Transverse colon (tissue), 3 donors: Measurements from ENCODE around the gene PPARGC1A.

ENCODE experiments used
- EP300 ChIP-seq: sonication (generic); formaldehyde crosslinking; IDR thresholded peaks from one replicate; pipeline ENCODE4 v1.6.1; 2017; ENCODE audit warnings: antibody characterized with exemption, low read depth
- POLR2A ChIP-seq: fragments of 450-650 bp; IDR thresholded peaks from one replicate; pipeline ENCODE4 v1.6.1; 2016; ENCODE audit warnings: antibody characterized with exemption, mild to moderate bottlenecking, moderate library complexity
- TF ChIP-seq, protein P1 (sequence below), 5 experiments: fragments of 200-600 bp in 3 of 5; fragments of 450-650 bp in 2 of 5; sonication (generic) in 3 of 5; IDR thresholded peaks; 1 replicate in 2 of 5; 2 replicates in 3 of 5; pipeline ENCODE4 v1.5.1; 2016 to 2017; ENCODE audit warnings: antibody characterized with exemption in 5 of 5, inconsistent platforms in 3 of 5, mild to moderate bottlenecking in 2 of 5, moderate library complexity in 1 of 5

DNA sequence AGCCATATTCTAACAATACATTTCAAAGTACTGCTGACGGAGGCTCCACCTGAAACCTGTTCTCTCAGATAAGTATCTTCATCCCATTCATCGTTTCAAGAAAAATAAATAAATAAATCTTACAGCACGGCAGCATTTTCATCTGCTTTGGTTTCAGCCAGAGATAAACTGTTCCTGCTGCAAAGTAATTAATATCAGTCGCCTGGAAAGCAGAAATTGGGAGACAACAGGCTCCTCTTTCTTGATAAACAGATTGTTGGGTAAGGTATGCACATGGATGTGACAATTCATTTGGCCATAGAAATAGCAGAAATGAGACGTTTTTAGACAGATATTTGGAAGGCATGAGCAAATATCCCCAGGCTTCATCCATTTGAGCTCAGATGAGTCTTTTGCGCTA lies 110.4 kb downstream of the PPARGC1A start:
- TF ChIP-seq, protein P1, sequence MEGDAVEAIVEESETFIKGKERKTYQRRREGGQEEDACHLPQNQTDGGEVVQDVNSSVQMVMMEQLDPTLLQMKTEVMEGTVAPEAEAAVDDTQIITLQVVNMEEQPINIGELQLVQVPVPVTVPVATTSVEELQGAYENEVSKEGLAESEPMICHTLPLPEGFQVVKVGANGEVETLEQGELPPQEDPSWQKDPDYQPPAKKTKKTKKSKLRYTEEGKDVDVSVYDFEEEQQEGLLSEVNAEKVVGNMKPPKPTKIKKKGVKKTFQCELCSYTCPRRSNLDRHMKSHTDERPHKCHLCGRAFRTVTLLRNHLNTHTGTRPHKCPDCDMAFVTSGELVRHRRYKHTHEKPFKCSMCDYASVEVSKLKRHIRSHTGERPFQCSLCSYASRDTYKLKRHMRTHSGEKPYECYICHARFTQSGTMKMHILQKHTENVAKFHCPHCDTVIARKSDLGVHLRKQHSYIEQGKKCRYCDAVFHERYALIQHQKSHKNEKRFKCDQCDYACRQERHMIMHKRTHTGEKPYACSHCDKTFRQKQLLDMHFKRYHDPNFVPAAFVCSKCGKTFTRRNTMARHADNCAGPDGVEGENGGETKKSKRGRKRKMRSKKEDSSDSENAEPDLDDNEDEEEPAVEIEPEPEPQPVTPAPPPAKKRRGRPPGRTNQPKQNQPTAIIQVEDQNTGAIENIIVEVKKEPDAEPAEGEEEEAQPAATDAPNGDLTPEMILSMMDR (IDR thresholded peaks at IDR 0.05) = no peak
- TF ChIP-seq POLR2A (no peak), EP300 (no peak)
